SHP77 (cell line): ENCODE measurements around the gene PCK1.

Experiments
- DNase-seq, 2 experiments: peaks; one replicate each; lab custom pipeline; 2025; lab: John Stamatoyannopoulos, UW

The PCK1 gene

GRCh38 chr20:57559658-57560553 lies 1.0 kb upstream of the PCK1 start:
- DNase-seq, result no peak

- no peak for DNase-seq
Measured at GRCh38 chr20:57561356-57562279, 708 bp downstream of the PCK1 start.

GRCh38 chr20:57562541-57563465 lies 1.9 kb downstream of the PCK1 start:
- no peak for DNase-seq

- no peak for DNase-seq
Measured at GRCh38 chr20:57563522-57563921, 2.6 kb downstream of the PCK1 start.

DNA sequence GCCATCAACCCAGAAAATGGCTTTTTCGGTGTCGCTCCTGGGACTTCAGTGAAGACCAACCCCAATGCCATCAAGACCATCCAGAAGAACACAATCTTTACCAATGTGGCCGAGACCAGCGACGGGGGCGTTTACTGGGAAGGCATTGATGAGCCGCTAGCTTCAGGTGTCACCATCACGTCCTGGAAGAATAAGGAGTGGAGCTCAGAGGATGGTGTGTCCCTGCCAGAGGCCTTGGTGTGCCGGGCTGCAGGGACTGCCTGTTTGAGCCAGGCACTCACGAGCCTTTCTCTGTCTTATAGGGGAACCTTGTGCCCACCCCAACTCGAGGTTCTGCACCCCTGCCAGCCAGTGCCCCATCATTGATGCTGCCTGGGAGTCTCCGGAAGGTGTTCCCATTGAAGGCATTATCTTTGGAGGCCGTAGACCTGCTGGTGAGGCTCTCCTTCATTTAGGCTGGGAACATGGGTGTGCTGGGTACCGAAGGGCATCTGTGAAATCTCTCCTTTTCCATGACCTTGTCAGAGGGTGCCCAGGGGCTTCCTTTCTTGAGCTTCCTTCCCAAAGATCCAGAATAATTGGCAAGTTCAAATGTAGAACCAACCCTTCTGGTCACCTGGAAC lies 3.4 kb downstream of the PCK1 start:
- DNase-seq, result no peak

DNA sequence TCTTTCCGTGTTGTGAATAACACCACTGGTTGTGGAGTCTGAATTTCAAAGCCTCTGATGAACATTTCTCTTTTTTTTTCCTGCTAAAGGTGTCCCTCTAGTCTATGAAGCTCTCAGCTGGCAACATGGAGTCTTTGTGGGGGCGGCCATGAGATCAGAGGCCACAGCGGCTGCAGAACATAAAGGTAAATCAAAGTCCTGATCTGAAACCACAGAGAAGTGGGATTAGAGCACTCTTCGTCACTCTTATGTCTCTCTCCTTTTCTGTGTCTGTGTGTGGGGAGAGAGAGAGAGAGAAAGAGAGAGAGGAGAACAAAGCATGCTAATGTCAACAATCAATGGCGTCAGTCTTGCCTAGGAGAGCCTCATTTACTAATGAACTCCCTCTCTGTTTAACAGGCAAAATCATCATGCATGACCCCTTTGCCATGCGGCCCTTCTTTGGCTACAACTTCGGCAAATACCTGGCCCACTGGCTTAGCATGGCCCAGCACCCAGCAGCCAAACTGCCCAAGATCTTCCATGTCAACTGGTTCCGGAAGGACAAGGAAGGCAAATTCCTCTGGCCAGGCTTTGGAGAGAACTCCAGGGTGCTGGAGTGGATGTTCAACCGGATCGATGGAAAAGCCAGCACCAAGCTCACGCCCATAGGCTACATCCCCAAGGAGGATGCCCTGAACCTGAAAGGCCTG lies 4.2 kb downstream of the PCK1 start:
- DNase-seq, result no peak

DNA sequence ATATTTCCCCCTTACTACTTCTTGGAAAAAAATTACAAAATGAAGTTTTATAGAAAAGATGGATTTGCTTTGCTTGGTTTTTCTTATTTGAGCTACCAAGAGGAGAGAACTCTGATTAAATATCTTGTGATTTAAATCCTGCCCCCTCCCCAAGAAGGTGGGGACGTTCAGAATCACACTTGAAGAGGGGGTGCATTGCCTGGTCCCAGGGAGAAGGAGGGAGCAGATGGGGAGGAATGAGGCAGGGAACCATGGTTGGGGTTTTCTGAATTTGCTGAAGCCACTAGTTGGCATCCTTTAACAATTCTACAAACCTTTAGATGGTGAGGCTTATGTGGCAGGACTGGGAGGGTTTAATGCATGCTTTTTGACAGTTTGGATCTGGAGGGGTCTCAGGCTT lies 5.5 kb downstream of the PCK1 start:
- DNase-seq, result no peak

- DNase-seq, result no peak
Measured at GRCh38 chr20:57566803-57567459, 6.0 kb downstream of the PCK1 start.

GRCh38 chr20:57567471-57568079 lies 6.7 kb downstream of the PCK1 start:
- DNase-seq, result no peak

DNA sequence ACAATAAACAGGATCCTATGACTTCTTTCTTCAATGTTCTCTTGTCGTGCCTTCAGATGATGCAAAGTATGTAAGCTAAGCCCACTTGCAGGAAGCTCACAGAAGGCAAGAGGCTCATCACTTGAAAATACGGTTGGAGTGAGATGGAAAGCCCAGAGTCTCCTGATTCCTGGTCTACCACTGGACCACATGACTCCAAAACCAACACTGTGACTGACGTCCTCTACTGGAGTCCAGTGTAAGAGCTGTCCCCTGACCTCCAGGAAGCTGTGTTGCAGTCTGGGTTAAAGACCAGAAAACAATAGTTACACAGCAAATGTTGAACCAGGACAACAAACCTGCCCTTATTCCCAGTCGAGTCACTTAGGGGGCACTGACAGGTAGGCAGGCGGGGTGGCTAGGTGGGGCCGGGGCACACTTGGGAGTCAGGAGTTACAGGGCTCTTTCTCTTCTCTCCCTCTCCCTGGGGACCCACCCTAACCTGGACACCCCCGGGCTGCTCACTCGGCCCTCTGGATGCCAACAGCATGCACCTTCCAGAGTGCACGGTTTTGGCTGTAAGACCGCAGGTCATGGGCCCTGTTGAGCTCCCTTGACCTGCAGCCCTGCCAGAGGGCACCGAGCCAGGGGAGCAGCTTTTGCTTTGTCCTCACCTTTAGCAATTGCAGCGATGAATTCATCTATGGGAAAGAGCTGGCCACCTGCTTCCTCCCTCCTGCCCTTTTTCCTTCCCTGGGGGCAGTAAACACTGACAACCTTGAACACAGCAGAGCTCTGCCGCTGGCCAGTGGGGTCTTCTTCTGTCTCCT lies 7.4 kb downstream of the PCK1 start:
- DNase-seq, result no peak

- DNase-seq, result no peak
Measured at GRCh38 chr20:57568960-57569359, 8.1 kb downstream of the PCK1 start.

GRCh38 chr20:57570145-57570850 lies 9.4 kb downstream of the PCK1 start:
- no peak for DNase-seq

- no peak for DNase-seq
Measured at GRCh38 chr20:57570920-57571319, 10.0 kb downstream of the PCK1 start.

DNA sequence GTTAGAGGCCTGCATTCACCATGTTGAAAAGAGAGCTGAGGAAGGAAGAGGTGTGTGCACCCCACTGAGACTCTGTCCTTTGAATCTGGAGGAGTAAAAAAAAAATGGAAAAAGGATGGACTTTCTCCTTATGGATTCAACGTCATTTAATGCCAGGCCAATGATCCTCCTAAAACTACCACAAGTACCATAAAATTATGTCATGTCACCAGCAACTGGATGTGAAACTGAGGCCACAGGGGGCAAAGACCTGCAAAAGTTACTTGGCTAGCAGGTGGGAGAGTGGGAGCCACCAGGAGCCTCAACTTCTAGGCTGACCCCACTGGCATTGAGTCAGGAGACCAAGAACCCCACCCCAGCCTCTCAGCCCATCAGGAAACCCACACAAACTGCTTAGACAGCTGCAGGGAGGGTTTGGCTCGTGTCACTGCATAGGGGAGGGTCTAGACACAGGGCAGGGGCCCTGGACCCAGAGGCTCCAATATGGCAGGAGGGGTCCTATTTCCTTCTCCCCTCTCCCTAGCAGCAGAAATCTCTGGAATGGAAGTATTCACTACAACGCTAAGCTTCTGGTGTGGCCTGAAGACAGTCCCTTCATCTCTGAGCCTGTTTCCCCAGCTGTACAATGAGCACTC lies 11.0 kb downstream of the PCK1 start:
- no peak for DNase-seq

- no peak for DNase-seq
Measured at GRCh38 chr20:57573242-57573641, 12.3 kb downstream of the PCK1 start.

DNA sequence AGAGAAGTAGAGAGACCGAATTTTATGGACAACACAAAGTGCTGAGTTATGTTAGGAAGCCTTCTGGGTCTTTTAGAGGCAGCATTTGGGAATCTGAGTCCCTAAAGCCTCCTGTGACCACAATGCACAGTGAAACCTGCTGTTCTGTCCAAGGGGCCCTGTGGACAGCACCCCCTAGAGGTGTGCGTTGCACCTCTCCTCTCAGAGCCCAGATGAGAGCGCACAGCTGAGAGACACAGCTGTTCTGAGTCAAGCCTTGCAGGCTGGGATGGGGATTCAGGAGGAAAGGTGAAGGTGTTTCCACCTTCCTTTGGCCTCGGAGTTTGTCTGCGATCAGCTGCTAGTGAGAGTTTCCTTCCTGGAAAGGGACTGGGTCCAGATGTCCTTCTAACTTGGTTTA lies 13.0 kb downstream of the PCK1 start:
- no peak for DNase-seq

GRCh38 chr20:57574954-57575353 lies 14.0 kb downstream of the PCK1 start:
- no peak for DNase-seq

- DNase-seq, result no peak
Measured at GRCh38 chr20:57576002-57576401, 15.1 kb downstream of the PCK1 start.
